Lung (tissue), 12 donors: ENCODE measurements around the gene PALMD. TPM values are rescaled to one million over a fixed set of nuclear protein-coding genes. Genes with fewer than 3 reads are reported as not detected.

Experiments used
- ATAC-seq: fragments of 200-7000 bp; cut with Tn5 transposase; one replicate; pipeline ENCODE4 v1.9.1; 2020; ENCODE audit warnings: moderate number of reproducible peaks; ENCODE audit not compliant: insufficient read depth, low FRiP score
- DNase-seq, 3 donors: peaks; one replicate each; pipeline ENCODE4 v3.0.0-alpha.2; 2013 to 2017
- H3K27ac ChIP-seq, 2 donors: one replicate each; pipeline ENCODE4 v1.5.1; 2013; ENCODE audit warnings: mild to moderate bottlenecking in 2 of 2, moderate library complexity in 2 of 2, control low read depth in 1 of 2, inconsistent platforms in 1 of 2, low read depth in 1 of 2, low read length in 1 of 2
- H3K27me3 ChIP-seq, 3 donors: one replicate each; pipeline ENCODE4 v1.5.1; 2013; ENCODE audit warnings: low read length in 2 of 3; ENCODE audit not compliant: control insufficient read depth in 3 of 3, insufficient read depth in 3 of 3
- H3K36me3 ChIP-seq, 4 donors: one replicate each; pipeline ENCODE4 v1.5.1; 2013; ENCODE audit warnings: low read length in 4 of 4, mild to moderate bottlenecking in 1 of 4, moderate library complexity in 1 of 4; ENCODE audit not compliant: control insufficient read depth in 4 of 4, insufficient read depth in 4 of 4
- H3K4me1 ChIP-seq, 5 donors: one replicate each; pipeline ENCODE4 v1.5.1; 2013; ENCODE audit warnings: low read length in 5 of 5, mild to moderate bottlenecking in 2 of 5, moderate library complexity in 1 of 5; ENCODE audit not compliant: control insufficient read depth in 5 of 5, insufficient read depth in 5 of 5
- H3K4me3 ChIP-seq: one replicate; pipeline ENCODE4 v1.5.1; 2013; ENCODE audit warnings: mild to moderate bottlenecking, control low read depth, moderate library complexity
- H3K9ac ChIP-seq, 2 donors: one replicate each; pipeline ENCODE4 v1.5.1; 2013; ENCODE audit warnings: low read length in 2 of 2, control low read depth in 1 of 2; ENCODE audit not compliant: insufficient read depth in 1 of 2
- H3K9me3 ChIP-seq, 4 donors: one replicate each; pipeline ENCODE4 v1.5.1; 2013; ENCODE audit warnings: low read length in 3 of 4, mild to moderate bottlenecking in 1 of 4, moderate library complexity in 1 of 4; ENCODE audit not compliant: control insufficient read depth in 4 of 4, insufficient read depth in 3 of 4
- CTCF ChIP-seq: IDR thresholded peaks from 2 replicates; pipeline ENCODE4 v1.5.1; 2012; ENCODE audit warnings: mild to moderate bottlenecking; ENCODE audit errors: control extremely low read depth, extremely low read depth
- WGBS, 2 donors: extraction: QIAGEN DNeasy Blood & Tissue Kit; methylation state at CpG; one replicate each; pipeline ENCODE4 v1.1.7; 2013; 5-methylcytosine and 5-hydroxymethylcytosine counted together
- polyA plus RNA-seq, 2 donors: library from polyadenylated mRNA; stranded (reverse); fragments of 200-250 nt; gene quantifications; one replicate each; pipeline ENCODE4 v1.2.1, GENCODE V29; 2013
- total RNA-seq, 2 donors: library from RNA; depleted of rRNA in 1 of 2; stranded (reverse); fragments of >200 nt in 1 of 2; gene quantifications; one replicate each; pipeline ENCODE4 v1.2.1, GENCODE V29; 2014 to 2021
- donor health status: control.
- donor health status: control.
- donor health status: Bipolar disorder and iron deficiency.
- donor health status: healthy.
- donor health status: DM: yes; HTN: yes; CAD: no.

PALMD gene
- total and polyA plus RNA-seq, 4 donors: 10.5 to 32.2 (median 22.0) TPM

GRCh38 chr1:99675292-99675691 lies 29.4 kb downstream of the PALMD start:
- no peak for TF ChIP-seq CTCF
- H3K9me3 ChIP-seq: no peaks in the 10 kb centered on the region
- no peak overlapping the region for H3K4me3 ChIP-seq
- H3K36me3 ChIP-seq: peaks cover 0 to 6% (median 0%) of the 10 kb centered on the region in 4 donors
- peaks cover 0 to 38% (median 0%) of the 10 kb centered on the region in 5 donors for H3K4me1 ChIP-seq
- no peak overlapping the region for H3K9ac ChIP-seq
- peak overlapping the region in 1 of 2 donors; percentile 49 for H3K27ac ChIP-seq
- H3K27me3 ChIP-seq: no peaks in the 10 kb centered on the region
- no peak for ATAC-seq
- DNase-seq: no peak

- TF ChIP-seq CTCF: no peak
- 94 to 99% methylated on average over 1 of the region's 1 CpG for WGBS, 2 donors
- no peaks in the 10 kb centered on the region for H3K27me3 ChIP-seq
- ATAC-seq (no peak), DNase-seq (no peak)
- no peaks in the 10 kb centered on the region for H3K9me3 ChIP-seq
- no peak overlapping the region for H3K9ac ChIP-seq
- H3K36me3 ChIP-seq: peaks cover 0 to 6% (median 0%) of the 10 kb centered on the region in 4 donors
- H3K4me3 ChIP-seq: no peak overlapping the region
- H3K4me1 ChIP-seq: peaks cover 0 to 36% (median 0%) of the 10 kb centered on the region in 5 donors
- peak overlapping the region in 1 of 2 donors; percentile 49 for H3K27ac ChIP-seq
These were observed 30.1 kb downstream of the PALMD start for GRCh38 chr1:99675994-99676393.

- DNase-seq (no peak), ATAC-seq (no peak)
- no peak for TF ChIP-seq CTCF
These were observed 31.0 kb downstream of the PALMD start for GRCh38 chr1:99676876-99677275.

GRCh38 chr1:99677416-99677815 lies 31.5 kb downstream of the PALMD start:
- TF ChIP-seq CTCF: no peak
- H3K9ac ChIP-seq: no peak overlapping the region
- H3K9me3 ChIP-seq: no peaks in the 10 kb centered on the region
- H3K4me1 ChIP-seq: peaks cover 0 to 27% (median 0%) of the 10 kb centered on the region in 5 donors
- peak overlapping the region in 1 of 2 donors; percentile 49 for H3K27ac ChIP-seq
- DNase-seq: no peak
- H3K36me3 ChIP-seq: peaks cover 0 to 1% (median 0%) of the 10 kb centered on the region in 4 donors
- H3K4me3 ChIP-seq: no peak overlapping the region
- ATAC-seq: no peak
- no peaks in the 10 kb centered on the region for H3K27me3 ChIP-seq
- 93 to 94% methylated on average over 2 of the region's 2 CpGs for WGBS, 2 donors

More at GRCh38 chr1:99676876-99677275, 31.0 kb downstream of the PALMD start:
- Histone ChIP-seq H3K27me3 (no peaks in the 10 kb centered on the region), H3K27ac (peak overlapping the region in 1 of 2 donors; percentile 49), H3K36me3 (peaks cover 0 to 6% (median 0%) of the 10 kb centered on the region in 4 donors), H3K4me1 (peaks cover 0 to 32% (median 0%) of the 10 kb centered on the region in 5 donors), H3K4me3 (no peak overlapping the region), H3K9me3 (no peaks in the 10 kb centered on the region), H3K9ac (no peak overlapping the region)
